Stimulated activated CD8-positive, alpha-beta memory T cell treated with anti-CD3 and anti-CD28 coated beads, Interleukin-12 subunit alpha, Interleukin-12 subunit beta, amount 100 ng/mL, for 1 hour (primary cell): Measurements from ENCODE around the gene CDK16.

ENCODE experiments used
- DNase-seq: peaks from one replicate; pipeline ENCODE4 v3.0.0-alpha.2; 2020; ENCODE audit warnings: low read depth

The CDK16 gene

DNA sequence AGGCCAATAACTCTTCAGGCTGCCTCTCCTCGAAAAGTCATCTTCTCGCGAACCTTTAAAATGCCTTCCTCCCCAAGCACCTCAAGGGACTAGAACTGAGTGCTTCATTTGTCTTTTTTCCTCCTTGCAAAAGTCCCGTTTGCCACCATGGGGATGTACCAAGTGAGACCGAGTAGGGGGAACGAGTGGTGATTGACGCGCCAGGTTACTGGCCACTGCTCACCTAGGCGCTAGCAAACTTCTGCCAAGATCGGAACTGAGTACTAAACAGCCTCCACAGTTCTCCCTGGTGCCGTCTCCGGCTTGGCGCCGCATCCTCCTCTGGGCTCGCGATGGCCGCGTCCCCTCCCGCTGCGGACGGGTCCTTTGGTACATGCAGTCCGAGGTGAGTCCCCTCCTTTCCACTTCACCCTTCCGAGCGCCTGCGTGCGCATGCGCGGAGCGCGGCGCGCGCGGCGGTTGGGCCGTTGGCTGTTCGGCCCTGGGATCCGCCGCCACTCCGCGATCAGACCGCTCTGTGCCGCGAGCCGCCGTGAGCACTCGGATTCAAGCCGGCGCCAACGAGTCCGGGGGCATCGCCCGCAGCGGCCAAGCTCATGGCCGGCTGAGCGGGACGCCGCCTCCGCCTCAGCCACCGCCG, at the start of gene CDK16:
Gene CDK16 (plus strand): TSS at position 402 of the 640 bp plus-strand sequence. CDS start 4,877 bp downstream, outside the sequence.
- peak; percentile 45 for DNase-seq

DNA sequence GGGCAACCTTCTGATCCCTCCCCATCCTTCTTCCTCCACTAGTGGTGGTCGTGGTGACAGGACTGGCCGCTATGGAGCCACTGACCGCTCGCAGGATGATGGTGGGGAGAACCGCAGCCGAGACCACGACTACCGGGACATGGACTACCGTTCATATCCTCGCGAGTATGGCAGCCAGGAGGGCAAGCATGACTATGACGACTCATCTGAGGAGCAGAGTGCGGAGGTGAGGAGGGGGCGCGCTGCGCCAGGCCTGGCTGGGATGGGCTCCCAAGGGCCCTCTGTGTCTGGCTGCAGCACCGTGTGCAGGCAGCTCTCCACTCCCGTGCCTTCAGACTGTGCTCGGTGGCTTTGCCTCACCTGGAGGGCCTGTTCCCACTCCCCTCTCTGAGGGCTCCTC, 49.2 kb upstream of the CDK16 start:
- DNase-seq, result no peak

DNA sequence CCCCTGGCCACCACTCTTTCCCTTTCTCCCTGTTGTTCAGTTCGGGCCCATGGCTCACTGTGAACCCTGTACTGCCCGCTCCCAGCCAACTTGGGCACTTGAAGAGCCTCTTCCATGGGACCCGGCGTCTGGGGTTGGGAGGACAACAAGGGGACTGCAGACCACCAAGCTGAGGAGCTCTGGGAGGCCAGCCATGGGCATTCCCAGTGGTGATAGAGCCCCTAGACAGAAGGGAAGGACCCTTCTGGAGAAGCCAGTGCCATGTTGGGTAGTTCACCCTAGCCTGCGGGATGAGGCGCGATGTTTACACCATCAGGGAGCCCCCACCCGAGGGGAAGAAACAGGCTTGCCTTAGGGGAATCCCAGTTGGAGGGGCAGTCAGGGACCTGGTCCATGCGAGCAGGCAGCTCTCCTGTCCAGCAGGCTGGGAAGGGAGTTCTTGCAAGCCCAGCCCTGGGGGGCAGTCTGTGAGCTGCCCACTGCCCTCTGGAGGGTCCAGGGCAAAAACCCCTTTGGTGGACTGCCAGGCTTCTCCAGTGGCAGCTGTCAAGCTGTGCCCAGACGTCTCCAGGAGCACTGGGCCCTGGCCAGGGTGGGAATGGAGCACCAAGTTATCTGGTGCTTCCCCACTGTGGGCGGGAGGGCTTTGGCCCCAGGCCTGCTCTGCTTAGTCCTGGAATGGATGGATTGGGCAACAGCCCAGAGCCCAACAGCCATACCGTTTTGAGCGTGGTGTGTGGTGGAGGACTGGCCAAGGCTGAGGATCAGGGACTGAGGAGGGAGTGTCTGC, 48.6 kb upstream of the CDK16 start:
- no peak for DNase-seq

- DNase-seq, result no peak
Observed at GRCh38 chrX:47170861-47171692, 47.4 kb upstream of the CDK16 start.

DNA sequence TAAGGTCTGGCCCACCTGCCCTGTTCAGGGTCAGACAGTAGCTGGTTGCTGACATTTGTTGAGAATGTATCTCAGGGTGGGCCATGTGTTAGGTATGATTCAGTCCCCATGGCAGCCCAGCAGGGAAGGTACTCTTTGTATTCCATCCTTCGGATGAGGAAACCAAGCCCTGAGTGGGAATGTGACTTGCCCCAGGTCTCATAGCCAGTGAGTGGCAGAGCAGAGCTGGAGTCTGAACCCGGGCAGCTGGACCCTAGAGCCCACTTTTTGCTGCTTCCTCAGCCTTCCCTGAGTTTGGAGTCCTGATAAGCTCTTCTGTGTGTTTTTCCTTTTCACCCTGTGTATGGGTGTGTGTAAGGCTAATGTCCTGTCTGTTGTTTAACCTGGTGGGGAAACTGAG, 46.5 kb upstream of the CDK16 start:
- no peak for DNase-seq

- DNase-seq, result no peak
Observed at GRCh38 chrX:47172549-47172948, 45.9 kb upstream of the CDK16 start.

DNA sequence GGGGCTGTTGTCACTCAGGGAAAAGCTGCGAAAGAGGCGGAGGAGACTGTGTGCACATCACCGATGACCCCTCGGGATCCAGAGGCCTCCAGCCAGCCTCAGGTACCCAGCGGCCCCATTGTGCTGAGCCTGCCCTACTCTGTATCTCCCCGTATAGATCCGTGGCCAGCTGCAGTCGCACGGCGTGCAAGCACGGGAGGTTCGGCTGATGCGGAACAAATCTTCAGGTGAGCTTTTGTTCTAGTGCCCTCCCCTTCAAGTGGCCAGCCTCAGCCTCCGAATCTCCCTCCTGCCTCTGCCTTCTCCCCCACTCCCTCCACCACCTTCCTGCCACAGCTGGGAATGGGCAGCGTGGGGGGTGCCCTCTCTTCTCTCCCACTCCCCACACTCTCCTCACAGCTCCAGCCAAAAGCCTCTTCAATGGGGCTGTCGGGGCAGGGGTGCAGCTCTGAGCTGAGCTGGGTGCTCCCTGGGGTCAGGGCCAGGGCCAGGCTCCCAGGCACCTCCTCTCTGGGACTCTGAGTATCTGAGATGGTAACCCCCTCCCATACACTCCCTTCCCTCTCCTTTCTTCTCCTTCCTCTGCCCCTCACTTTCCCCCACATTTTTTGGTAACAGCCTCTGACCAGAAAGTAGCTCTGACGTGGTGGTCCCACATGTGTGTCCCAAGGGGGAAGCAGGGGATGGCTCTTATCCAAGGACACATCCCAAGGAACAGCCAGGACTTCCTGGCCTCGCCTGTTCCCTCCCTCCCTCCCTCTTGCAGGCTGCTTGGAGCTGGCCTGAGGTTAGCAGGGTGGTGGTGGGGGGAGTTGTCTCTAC, 45.3 kb upstream of the CDK16 start:
- DNase-seq, result no peak

DNA sequence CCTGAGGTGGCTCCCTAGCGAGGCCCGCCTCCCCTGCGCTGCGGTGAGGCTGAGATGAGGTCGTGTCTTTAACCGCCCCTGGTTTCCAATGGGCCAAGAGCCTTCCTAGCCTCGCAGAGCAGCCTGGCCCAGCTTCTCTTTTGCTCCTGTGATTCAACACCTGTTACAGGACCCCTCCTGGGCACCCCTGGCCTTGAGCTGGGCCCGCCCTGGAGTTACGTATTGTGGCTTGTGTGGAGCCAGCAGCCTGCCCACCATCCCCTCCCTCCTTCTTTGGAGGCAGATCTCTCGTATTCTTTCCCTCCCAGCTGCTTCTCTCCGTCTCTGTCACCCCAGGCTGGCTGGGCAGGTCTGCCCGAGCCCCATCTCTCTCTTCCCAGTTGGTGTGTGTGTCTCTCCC, 44.1 kb upstream of the CDK16 start:
- DNase-seq, result no peak

DNA sequence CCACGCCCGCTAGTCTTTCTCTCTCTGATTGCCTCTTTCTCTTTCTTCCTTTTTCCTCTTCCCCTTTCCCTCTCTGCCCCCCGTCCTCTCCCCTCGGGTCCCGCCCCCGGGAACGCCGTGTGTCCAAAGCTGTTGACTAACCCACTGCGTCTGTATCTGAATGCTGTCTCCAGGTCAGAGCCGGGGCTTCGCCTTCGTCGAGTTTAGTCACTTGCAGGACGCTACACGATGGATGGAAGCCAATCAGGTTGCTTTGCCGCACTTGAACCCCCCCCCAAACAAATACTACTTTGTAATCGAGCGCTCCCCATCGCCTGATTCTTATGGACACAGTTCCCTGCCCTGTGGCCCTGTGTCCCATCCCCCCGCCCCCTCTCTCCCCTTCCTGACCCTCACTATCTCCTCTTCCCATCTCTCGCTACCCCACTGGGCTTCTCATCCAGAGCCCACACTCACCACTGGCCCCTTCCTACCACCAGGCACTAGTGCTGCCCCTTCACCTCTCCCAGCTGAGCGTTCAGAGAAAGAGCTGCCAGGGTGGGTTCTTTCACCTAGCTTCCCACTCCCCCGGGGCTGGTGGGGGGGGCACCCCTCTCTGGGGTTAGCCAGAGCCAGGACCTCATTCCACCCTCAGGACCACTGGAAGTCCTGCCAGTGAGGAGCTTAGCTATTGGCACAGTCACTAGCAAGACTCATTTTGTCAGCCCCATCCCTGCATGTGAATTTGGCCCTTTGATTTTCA, 43.5 kb upstream of the CDK16 start:
- DNase-seq, result no peak

DNA sequence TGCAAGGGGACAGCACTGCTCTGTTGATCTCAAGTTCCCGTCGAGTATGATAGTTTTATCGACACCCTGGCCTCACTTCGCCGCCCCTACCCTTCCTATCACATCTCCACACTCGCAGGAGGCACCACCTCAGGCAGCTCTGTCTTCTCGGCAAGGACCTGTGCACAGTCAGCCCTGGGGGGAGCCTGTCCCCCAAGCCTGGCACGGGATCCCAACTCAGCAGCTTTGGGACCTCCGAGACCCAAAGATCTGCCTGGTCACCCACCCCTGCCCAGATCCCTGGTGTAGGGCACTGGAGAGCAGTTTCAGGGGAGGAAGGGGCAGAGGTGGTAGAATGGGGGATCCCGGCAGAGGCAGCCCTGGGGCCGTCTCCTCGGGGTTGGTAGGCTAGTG, 42.9 kb upstream of the CDK16 start:
- no peak for DNase-seq

- DNase-seq, result no peak
Observed at GRCh38 chrX:47176101-47176740, 42.3 kb upstream of the CDK16 start.

GRCh38 chrX:47177079-47177478, 41.4 kb upstream of the CDK16 start:
- no peak for DNase-seq

- DNase-seq, result no peak
Observed at GRCh38 chrX:47178337-47178736, 40.1 kb upstream of the CDK16 start.

DNA sequence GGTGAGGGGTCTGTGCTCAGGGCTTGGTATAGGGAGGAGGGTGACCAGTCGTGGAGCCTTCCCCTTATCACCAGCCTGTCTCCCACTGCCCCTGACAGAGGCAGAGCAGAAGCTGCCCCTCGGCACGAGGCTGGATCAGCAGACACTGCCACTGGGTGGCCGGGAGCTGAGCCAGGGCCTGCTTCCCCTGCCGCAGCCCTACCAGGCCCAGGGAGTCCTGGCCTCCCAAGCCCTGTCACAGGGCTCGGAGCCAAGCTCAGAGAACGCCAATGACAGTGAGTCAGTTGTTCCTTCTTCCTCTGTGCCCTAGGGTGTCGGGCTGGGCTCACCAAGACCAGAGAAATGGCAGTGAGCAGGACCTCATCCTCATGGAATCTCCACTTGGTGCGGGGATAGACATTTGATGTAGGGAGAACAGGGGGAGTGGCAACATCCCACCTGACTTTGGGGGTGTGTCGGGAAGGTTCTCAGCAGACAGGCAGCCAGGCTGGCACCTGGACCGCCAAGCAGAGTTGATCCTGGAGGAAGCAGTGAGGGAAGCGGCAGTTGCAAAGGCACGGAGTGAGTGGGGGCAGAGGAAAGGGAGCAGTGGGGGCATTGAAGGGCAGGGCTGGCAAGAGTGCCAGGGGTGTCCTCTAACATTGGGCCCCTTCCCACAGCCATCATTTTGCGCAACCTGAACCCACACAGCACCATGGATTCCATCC, 39.1 kb upstream of the CDK16 start:
- no peak for DNase-seq

DNA sequence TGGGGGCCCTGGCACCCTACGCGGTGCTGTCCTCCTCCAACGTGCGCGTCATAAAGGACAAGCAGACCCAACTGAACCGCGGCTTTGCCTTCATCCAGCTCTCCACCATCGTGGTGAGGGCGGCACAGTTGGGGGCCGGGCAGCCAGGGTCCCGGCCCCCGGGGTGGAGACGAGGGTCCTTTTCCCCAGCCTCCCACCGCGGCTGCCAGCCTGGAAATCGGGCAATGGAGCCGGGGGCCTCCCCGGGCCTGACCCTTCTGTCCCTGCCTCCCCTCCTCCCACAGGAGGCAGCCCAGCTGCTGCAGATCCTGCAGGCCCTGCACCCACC, 38.6 kb upstream of the CDK16 start:
- DNase-seq, result no peak

- no peak for DNase-seq
Observed at GRCh38 chrX:47180346-47180745, 38.1 kb upstream of the CDK16 start.

DNA sequence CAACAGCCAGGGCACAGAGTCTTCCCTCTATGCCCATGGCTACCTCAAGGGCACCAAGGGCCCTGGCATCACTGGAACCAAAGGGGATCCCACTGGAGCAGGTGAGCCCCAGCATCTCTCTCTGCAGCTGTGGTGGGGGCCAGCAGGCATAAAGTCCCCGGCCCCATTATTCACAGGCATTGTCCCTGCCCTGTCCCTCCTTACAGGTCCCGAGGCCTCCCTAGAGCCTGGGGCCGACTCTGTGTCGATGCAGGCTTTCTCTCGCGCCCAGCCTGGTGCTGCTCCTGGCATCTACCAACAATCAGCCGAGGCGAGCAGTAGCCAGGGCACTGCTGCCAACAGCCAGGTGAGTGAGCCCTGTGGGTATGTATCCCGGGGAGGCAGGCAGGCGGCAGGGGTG, 37.2 kb upstream of the CDK16 start:
- no peak for DNase-seq

DNA sequence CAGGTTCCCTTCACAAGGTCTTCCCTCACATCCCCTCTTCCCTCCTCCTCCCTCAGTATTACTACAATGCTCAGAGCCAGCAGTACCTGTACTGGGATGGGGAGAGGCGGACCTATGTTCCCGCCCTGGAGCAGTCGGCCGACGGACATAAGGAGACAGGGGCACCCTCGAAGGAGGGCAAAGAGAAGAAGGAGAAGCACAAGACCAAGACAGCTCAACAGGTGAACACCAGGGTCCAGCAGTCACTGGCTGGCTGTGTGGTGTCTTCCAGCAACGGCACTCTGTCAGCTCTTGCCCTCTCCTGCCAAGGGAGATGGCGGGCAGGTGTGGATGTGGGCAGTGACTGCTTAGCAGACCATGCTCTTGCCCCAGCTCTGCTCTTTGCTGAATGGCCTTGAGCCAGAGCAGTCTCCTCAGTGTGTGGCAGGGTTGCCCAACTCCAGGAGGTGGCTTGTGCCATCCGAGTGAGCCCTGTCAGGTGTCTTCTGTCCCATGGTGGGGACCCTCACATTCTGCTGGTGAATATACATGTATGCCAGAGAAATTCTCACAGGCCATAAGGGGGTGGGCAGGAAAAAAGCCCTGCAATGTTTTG, 36.3 kb upstream of the CDK16 start:
- DNase-seq, result no peak

- DNase-seq, result no peak
Observed at GRCh38 chrX:47184486-47184885, 34.0 kb upstream of the CDK16 start.

GRCh38 chrX:47185241-47185640, 33.2 kb upstream of the CDK16 start:
- no peak for DNase-seq
